SK-N-SH (cell line): ENCODE results near the gene MLLT10. TPM values are rescaled to one million over a fixed set of nuclear protein-coding genes. Genes with fewer than 3 reads are reported as not detected.

ENCODE experiments used
- CTCF ChIA-PET: fragments of 300-600, 350-600 bp; formaldehyde crosslinking; extraction: SDS; loops from one replicate; lab custom pipeline; 2021; lab: Yijun Ruan, JAX
- POLR2A ChIA-PET: fragments of 350-600 bp; sonication (Branson Sonifier 250); formaldehyde crosslinking; extraction: SDS; loops from one replicate; lab custom pipeline; 2020; ENCODE audit warnings: antibody characterized with exemption, inconsistent platforms; lab: Yijun Ruan, JAX
- DNase-seq: peaks from one replicate; pipeline ENCODE4 v3.0.0; 2012
- H2AFZ ChIP-seq: fragments of 200-600 bp; sonication (generic); 2 replicates; pipeline ENCODE4 v1.8.1; 2016; ENCODE audit warnings: antibody characterized with exemption, mild to moderate bottlenecking, low read depth
- H3F3A ChIP-seq: fragments of 200-600 bp; sonication (generic); replicated peaks from 2 replicates; pipeline ENCODE3; 2016; ENCODE audit warnings: antibody characterized with exemption, mild to moderate bottlenecking; ENCODE audit not compliant: insufficient read depth
- H3K27ac ChIP-seq, 2 experiments: fragments of 200-500 bp in 1 of 2; fragments of 200-600 bp in 1 of 2; sonication (Bioruptor generic) in 1 of 2; sonication (generic), shearing (Covaris generic) in 1 of 2; 2 replicates each; pipeline versions ENCODE4 v1.5.1 to v1.6.1; 2014 to 2016; ENCODE audit warnings: low read depth in 2 of 2, inconsistent platforms in 1 of 2, low read length in 1 of 2, mild to moderate bottlenecking in 1 of 2, mixed read lengths in 1 of 2
- H3K27me3 ChIP-seq: fragments of 200-600 bp; sonication (generic), shearing (Covaris generic); 2 replicates; pipeline ENCODE4 v1.6.1; 2016; ENCODE audit warnings: mixed run types; ENCODE audit not compliant: insufficient read depth
- H3K36me3 ChIP-seq, 2 experiments: fragments of 200-500 bp in 1 of 2; fragments of 200-600 bp in 1 of 2; sonication (Bioruptor generic) in 1 of 2; sonication (generic) in 1 of 2; replicated peaks in 1 of 2; 2 replicates each; pipeline versions ENCODE3 to v1.5.1; 2014 to 2016; ENCODE audit warnings: low read length in 1 of 2, mild to moderate bottlenecking in 1 of 2; ENCODE audit not compliant: insufficient read depth in 2 of 2, control insufficient read depth in 1 of 2
- H3K4me1 ChIP-seq, 2 experiments: fragments of 200-500 bp in 1 of 2; fragments of 200-600 bp in 1 of 2; sonication (Bioruptor generic) in 1 of 2; sonication (generic), shearing (Covaris generic) in 1 of 2; 2 replicates each; pipeline versions ENCODE4 v1.5.1 to v1.6.1; 2014 to 2016; ENCODE audit warnings: low read depth in 1 of 2, low read length in 1 of 2, mixed run types in 1 of 2; ENCODE audit not compliant: insufficient read depth in 2 of 2, control insufficient read depth in 1 of 2
- H3K4me2 ChIP-seq: fragments of 200-600 bp; sonication (generic), shearing (Covaris generic); 2 replicates; pipeline ENCODE4 v1.6.1; 2017; ENCODE audit warnings: mixed run types
- H3K4me3 ChIP-seq, 2 experiments: fragments of 200-500 bp in 1 of 2; fragments of 200-600 bp in 1 of 2; sonication (Bioruptor generic) in 1 of 2; sonication (generic), shearing (Covaris generic) in 1 of 2; 2 replicates each; pipeline versions ENCODE4 v1.5.1 to v1.8.1; 2014 to 2016; ENCODE audit warnings: low read depth in 2 of 2, inconsistent platforms in 1 of 2, low read length in 1 of 2, mild to moderate bottlenecking in 1 of 2, mixed read lengths in 1 of 2, moderate library complexity in 1 of 2
- H3K79me2 ChIP-seq: fragments of 200-600 bp; sonication (generic); 2 replicates; pipeline ENCODE4 v1.8.1; 2017; ENCODE audit warnings: mild to moderate bottlenecking; ENCODE audit not compliant: insufficient read depth
- H3K9ac ChIP-seq: fragments of 200-600 bp; sonication (generic); 2 replicates; pipeline ENCODE4 v1.6.1; 2017; ENCODE audit warnings: mixed run types
- H3K9me2 ChIP-seq: fragments of 200-600 bp; sonication (generic); 2 replicates; pipeline ENCODE4 v1.6.1; 2017; ENCODE audit warnings: mixed run types
- H3K9me3 ChIP-seq: fragments of 200-600 bp; sonication (generic); 2 replicates; pipeline ENCODE4 v1.6.1; 2017; ENCODE audit warnings: mixed run types, mild to moderate bottlenecking, moderate library complexity
- H4K20me1 ChIP-seq: fragments of 200-600 bp; sonication (generic); 2 replicates; pipeline ENCODE4 v1.6.1; 2017; ENCODE audit warnings: mild to moderate bottlenecking, mixed run types; ENCODE audit not compliant: insufficient read depth
- ELF1 ChIP-seq: IDR thresholded peaks from 2 replicates; pipeline ENCODE4 v1.4.0; 2012
- EP300 ChIP-seq, 2 experiments: IDR thresholded peaks; 2 replicates each; pipeline versions ENCODE4 v1.4.0 to v1.6.1; 2012; ENCODE audit warnings: borderline replicate concordance in 1 of 2, low read depth in 1 of 2, low read length in 1 of 2
- EZH2phosphoT487 ChIP-seq: fragments of 200-600 bp; sonication (generic); IDR thresholded peaks from 2 replicates; pipeline ENCODE4 v1.6.1; 2017; ENCODE audit warnings: low read depth, mixed run types, mild to moderate bottlenecking, antibody characterized with exemption, moderate library complexity, borderline replicate concordance
- FOSL2 ChIP-seq: IDR thresholded peaks from 2 replicates; pipeline ENCODE4 v1.4.0; 2012; ENCODE audit warnings: low read depth, mild to moderate bottlenecking, moderate library complexity, borderline replicate concordance
- FOXJ3 ChIP-seq: sonication (generic); formaldehyde crosslinking; IDR thresholded peaks from 2 replicates; pipeline ENCODE4 v1.5.1; 2020; ENCODE audit warnings: mild to moderate bottlenecking, missing genetic modification reagents
- FOXM1 ChIP-seq: IDR thresholded peaks from 2 replicates; pipeline ENCODE4 v1.4.0; 2012; ENCODE audit warnings: low read depth, mild to moderate bottlenecking
- GATA2 ChIP-seq: sonication (generic); formaldehyde crosslinking; IDR thresholded peaks from 2 replicates; pipeline ENCODE4 v1.5.0; 2020; ENCODE audit warnings: mild to moderate bottlenecking, missing genetic modification reagents
- POLR2AphosphoS5 ChIP-seq: IDR thresholded peaks from 2 replicates; pipeline ENCODE4 v1.6.1; 2012; ENCODE audit warnings: low read depth, low read length
- RCOR1 ChIP-seq: fragments of 150-350 bp; IDR thresholded peaks from 2 replicates; pipeline ENCODE4 v1.6.1; 2017; ENCODE audit warnings: antibody characterized with exemption, low read length
- RFX5 ChIP-seq: IDR thresholded peaks from 2 replicates; pipeline ENCODE4 v1.6.1; 2012; ENCODE audit warnings: mild to moderate bottlenecking, improper control_type of control experiment, low read length
- RXRA ChIP-seq: IDR thresholded peaks from 2 replicates; pipeline ENCODE4 v1.4.0; 2012; ENCODE audit warnings: low read depth, mild to moderate bottlenecking, borderline replicate concordance
- TAF1 ChIP-seq: IDR thresholded peaks from 2 replicates; pipeline ENCODE4 v1.6.1; 2012; ENCODE audit warnings: low read depth, mild to moderate bottlenecking, low read length, moderate library complexity, borderline replicate concordance
- YY1 ChIP-seq: IDR thresholded peaks from 2 replicates; pipeline ENCODE4 v1.4.0; 2012; ENCODE audit warnings: low read depth, mild to moderate bottlenecking
- WGBS: methylation state at CpG from one replicate; pipeline ENCODE4 v1.1.6; 2017; ENCODE audit warnings: low lambda C conversion rate; 5-methylcytosine and 5-hydroxymethylcytosine counted together
- polyA plus RNA-seq, 3 experiments: library from polyadenylated mRNA; depleted of rRNA; stranded (reverse); fragments of >200 nt; gene quantifications; 2 replicates each; pipeline ENCODE4 v1.2.3, GENCODE V29; 2012
- TF ChIP-seq, protein P1 (sequence below): fragments of 150-350 bp; IDR thresholded peaks from 2 replicates; pipeline ENCODE4 v1.6.1; 2017; ENCODE audit warnings: antibody characterized with exemption, low read length, low read depth, borderline replicate concordance
- TF ChIP-seq, protein P2 (sequence below): IDR thresholded peaks from 2 replicates; pipeline ENCODE4 v1.4.0; 2012; ENCODE audit warnings: low read depth
- TF ChIP-seq, protein P3 (sequence below): IDR thresholded peaks from 2 replicates; pipeline ENCODE4 v1.6.1; 2012; ENCODE audit warnings: mild to moderate bottlenecking, low read depth, low read length, moderate library complexity
- TF ChIP-seq, protein P4 (sequence below): fragments of 200-600 bp; sonication (generic); IDR thresholded peaks from 2 replicates; pipeline ENCODE4 v1.6.1; 2017; ENCODE audit warnings: antibody characterized with exemption, mild to moderate bottlenecking, moderate library complexity
- TF ChIP-seq, protein P5 (sequence below): fragments of 150-350 bp; IDR thresholded peaks from 2 replicates; pipeline ENCODE4 v1.6.1; 2016; ENCODE audit warnings: mild to moderate bottlenecking, low read depth, low read length

MLLT10 gene
- polyA plus RNA-seq, 1 of the 3 experiments (the other 2 are of a cell fraction): 26.0 TPM

DNA sequence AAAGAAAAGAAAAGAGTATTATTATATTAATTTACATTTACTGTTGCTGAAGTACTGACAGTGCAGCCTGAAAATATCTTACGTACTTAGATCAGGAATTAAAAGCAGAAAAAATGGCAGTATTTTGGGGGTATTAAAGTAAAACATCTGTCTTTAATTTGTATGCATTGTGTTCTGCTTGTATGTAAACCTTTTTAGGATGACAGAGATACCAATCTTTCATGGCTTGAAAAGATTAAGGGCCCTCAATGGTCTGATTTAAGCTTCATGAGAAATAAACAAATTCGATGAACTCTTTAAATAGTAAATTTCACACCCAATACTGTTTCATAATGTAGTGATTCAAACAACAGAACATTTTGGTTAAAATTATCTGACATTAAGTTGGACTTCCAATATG, 116.3 kb downstream of the MLLT10 start:
- H2AFZ ChIP-seq: no peak overlapping the region
- H3K27ac ChIP-seq: peak overlapping the region in 1 of 2 experiments; percentile 41; a peak in 2 of 4 replicates
- POLR2A ChIA-PET: interaction anchor here (1.1 kb wide), 1 partner anchor 123 kb away, joined by 3 read pairs; no protein-coding TSS in a partner anchor
- 61% methylated on average over 2 of the region's 2 CpGs for WGBS
- no peaks in the 10 kb centered on the region for H3F3A ChIP-seq
- H3K4me2 ChIP-seq: no peak overlapping the region
- H3K36me3 ChIP-seq: peaks cover 14 to 20% of the 10 kb centered on the region in 2 experiments
- H3K9ac ChIP-seq: no peak overlapping the region
- H3K79me2 ChIP-seq: peaks cover 85% of the 10 kb centered on the region
- H3K4me3 ChIP-seq: no peak overlapping the region
- H3K9me3 ChIP-seq: no peaks in the 10 kb centered on the region
- H4K20me1 ChIP-seq: peaks cover 12% of the 10 kb centered on the region
- TF ChIP-seq EP300 (IDR thresholded peaks at IDR 0.05; ENCODE audit: borderline replicate concordance in 1 of 2, low read depth in 1 of 2, low read length in 1 of 2): peak in 1 of 2 experiments; percentile 65; a peak in 1 of 4 replicates
- no peak for TF ChIP-seq POLR2AphosphoS5
- no peak for TF ChIP-seq FOSL2
- TF ChIP-seq TAF1: no peak
- TF ChIP-seq, protein P1, sequence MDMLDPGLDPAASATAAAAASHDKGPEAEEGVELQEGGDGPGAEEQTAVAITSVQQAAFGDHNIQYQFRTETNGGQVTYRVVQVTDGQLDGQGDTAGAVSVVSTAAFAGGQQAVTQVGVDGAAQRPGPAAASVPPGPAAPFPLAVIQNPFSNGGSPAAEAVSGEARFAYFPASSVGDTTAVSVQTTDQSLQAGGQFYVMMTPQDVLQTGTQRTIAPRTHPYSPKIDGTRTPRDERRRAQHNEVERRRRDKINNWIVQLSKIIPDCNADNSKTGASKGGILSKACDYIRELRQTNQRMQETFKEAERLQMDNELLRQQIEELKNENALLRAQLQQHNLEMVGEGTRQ: no peak
- TF ChIP-seq, protein P2, sequence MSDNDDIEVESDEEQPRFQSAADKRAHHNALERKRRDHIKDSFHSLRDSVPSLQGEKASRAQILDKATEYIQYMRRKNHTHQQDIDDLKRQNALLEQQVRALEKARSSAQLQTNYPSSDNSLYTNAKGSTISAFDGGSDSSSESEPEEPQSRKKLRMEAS: no peak
- no peak for TF ChIP-seq YY1
- no peak for TF ChIP-seq RFX5
- TF ChIP-seq, protein P3, sequence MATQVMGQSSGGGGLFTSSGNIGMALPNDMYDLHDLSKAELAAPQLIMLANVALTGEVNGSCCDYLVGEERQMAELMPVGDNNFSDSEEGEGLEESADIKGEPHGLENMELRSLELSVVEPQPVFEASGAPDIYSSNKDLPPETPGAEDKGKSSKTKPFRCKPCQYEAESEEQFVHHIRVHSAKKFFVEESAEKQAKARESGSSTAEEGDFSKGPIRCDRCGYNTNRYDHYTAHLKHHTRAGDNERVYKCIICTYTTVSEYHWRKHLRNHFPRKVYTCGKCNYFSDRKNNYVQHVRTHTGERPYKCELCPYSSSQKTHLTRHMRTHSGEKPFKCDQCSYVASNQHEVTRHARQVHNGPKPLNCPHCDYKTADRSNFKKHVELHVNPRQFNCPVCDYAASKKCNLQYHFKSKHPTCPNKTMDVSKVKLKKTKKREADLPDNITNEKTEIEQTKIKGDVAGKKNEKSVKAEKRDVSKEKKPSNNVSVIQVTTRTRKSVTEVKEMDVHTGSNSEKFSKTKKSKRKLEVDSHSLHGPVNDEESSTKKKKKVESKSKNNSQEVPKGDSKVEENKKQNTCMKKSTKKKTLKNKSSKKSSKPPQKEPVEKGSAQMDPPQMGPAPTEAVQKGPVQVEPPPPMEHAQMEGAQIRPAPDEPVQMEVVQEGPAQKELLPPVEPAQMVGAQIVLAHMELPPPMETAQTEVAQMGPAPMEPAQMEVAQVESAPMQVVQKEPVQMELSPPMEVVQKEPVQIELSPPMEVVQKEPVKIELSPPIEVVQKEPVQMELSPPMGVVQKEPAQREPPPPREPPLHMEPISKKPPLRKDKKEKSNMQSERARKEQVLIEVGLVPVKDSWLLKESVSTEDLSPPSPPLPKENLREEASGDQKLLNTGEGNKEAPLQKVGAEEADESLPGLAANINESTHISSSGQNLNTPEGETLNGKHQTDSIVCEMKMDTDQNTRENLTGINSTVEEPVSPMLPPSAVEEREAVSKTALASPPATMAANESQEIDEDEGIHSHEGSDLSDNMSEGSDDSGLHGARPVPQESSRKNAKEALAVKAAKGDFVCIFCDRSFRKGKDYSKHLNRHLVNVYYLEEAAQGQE: no peak
- TF ChIP-seq FOXM1: no peak
- TF ChIP-seq, protein P4, sequence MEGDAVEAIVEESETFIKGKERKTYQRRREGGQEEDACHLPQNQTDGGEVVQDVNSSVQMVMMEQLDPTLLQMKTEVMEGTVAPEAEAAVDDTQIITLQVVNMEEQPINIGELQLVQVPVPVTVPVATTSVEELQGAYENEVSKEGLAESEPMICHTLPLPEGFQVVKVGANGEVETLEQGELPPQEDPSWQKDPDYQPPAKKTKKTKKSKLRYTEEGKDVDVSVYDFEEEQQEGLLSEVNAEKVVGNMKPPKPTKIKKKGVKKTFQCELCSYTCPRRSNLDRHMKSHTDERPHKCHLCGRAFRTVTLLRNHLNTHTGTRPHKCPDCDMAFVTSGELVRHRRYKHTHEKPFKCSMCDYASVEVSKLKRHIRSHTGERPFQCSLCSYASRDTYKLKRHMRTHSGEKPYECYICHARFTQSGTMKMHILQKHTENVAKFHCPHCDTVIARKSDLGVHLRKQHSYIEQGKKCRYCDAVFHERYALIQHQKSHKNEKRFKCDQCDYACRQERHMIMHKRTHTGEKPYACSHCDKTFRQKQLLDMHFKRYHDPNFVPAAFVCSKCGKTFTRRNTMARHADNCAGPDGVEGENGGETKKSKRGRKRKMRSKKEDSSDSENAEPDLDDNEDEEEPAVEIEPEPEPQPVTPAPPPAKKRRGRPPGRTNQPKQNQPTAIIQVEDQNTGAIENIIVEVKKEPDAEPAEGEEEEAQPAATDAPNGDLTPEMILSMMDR: no peak
- peak; percentile 76; the same call in 1 of the 2 replicates for TF ChIP-seq RCOR1
- TF ChIP-seq, protein P5, sequence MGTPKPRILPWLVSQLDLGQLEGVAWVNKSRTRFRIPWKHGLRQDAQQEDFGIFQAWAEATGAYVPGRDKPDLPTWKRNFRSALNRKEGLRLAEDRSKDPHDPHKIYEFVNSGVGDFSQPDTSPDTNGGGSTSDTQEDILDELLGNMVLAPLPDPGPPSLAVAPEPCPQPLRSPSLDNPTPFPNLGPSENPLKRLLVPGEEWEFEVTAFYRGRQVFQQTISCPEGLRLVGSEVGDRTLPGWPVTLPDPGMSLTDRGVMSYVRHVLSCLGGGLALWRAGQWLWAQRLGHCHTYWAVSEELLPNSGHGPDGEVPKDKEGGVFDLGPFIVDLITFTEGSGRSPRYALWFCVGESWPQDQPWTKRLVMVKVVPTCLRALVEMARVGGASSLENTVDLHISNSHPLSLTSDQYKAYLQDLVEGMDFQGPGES: no peak
- TF ChIP-seq GATA2 (CRISPR knock-in tag): peak; percentile 72
- TF ChIP-seq ELF1: no peak
- TF ChIP-seq EZH2phosphoT487: no peak
- no peak for TF ChIP-seq FOXJ3 (CRISPR knock-in tag)
- TF ChIP-seq RXRA: no peak
- peaks cover 0 to 9% of the 10 kb centered on the region in 2 experiments; a peak in 2 of 4 replicates for H3K4me1 ChIP-seq
- CTCF ChIA-PET: interaction anchor here (0.9 to 2.0 kb wide), 3 partner anchors 38 to 154 kb away, joined by 4 to 6 read pairs (median 5); no protein-coding TSS in a partner anchor
- no peaks in the 10 kb centered on the region for H3K27me3 ChIP-seq
- peak; percentile 30 for DNase-seq
- H3K9me2 ChIP-seq: no peaks in the 10 kb centered on the region
